HG02981 (cell line): ENCODE measurements around the gene CD6.
"Not testable (repeated sequence)": the region's sequence is repeated elsewhere in the genome, so short reads cannot be mapped to it uniquely, and the experiment has no call there.

Experiments
- ATAC-seq: cut with Tn5 transposase; IDR thresholded peaks from one replicate; pipeline ENCODE4 v1.9.1; 2021; ENCODE audit warnings: mild to moderate bottlenecking, moderate library complexity; ENCODE audit not compliant: unreplicated experiment

Gene CD6

GRCh38 chr11:60951904-60952741 is 19.4 kb upstream of the CD6 start, which contains the start of gene SLC15A3:
SLC15A3 (minus strand) TSS chr11:60952176; CDS start chr11:60951551, 625 bp downstream.
- peak; percentile 77 for ATAC-seq

- ATAC-seq = no peak
Observed at GRCh38 chr11:60952742-60953170, 18.7 kb upstream of the CD6 start.

- ATAC-seq = no peak
Observed at GRCh38 chr11:60953781-60954180, 17.7 kb upstream of the CD6 start.

GRCh38 chr11:60954421-60954820 is 17.1 kb upstream of the CD6 start:
- ATAC-seq = no peak

- ATAC-seq = no peak
Observed at GRCh38 chr11:60955571-60955970, 15.9 kb upstream of the CD6 start.

GRCh38 chr11:60957188-60957587 is 14.3 kb upstream of the CD6 start:
- ATAC-seq = no peak

- ATAC-seq = no peak
Observed at GRCh38 chr11:60959431-60959830, 12.0 kb upstream of the CD6 start.

GRCh38 chr11:60960405-60960804 is 11.1 kb upstream of the CD6 start:
- ATAC-seq = no peak

- ATAC-seq = no peak
Observed at GRCh38 chr11:60964801-60965200, 6.7 kb upstream of the CD6 start.

GRCh38 chr11:60966890-60967289 is 4.6 kb upstream of the CD6 start:
- no peak for ATAC-seq

GRCh38 chr11:60968223-60968622 is 3.3 kb upstream of the CD6 start:
- ATAC-seq = no peak

GRCh38 chr11:60970369-60970774 is 1.1 kb upstream of the CD6 start:
- no peak for ATAC-seq

GRCh38 chr11:60970890-60971289 is 590 bp upstream of the CD6 start:
- ATAC-seq = no peak

GRCh38 chr11:60972182-60973030 is 926 bp downstream of the CD6 start:
- ATAC-seq = no peak

GRCh38 chr11:60973699-60974098 is 2.2 kb downstream of the CD6 start:
- no peak for ATAC-seq

- ATAC-seq = not testable (repeated sequence)
Observed at GRCh38 chr11:60974316-60974715, 2.8 kb downstream of the CD6 start.

GRCh38 chr11:60974726-60975125 is 3.2 kb downstream of the CD6 start:
- ATAC-seq = no peak

GRCh38 chr11:60977224-60977623 is 5.7 kb downstream of the CD6 start:
- no peak for ATAC-seq

- no peak for ATAC-seq
Observed at GRCh38 chr11:60977836-60978235, 6.4 kb downstream of the CD6 start.

GRCh38 chr11:60978546-60979380 is 7.3 kb downstream of the CD6 start:
- ATAC-seq = no peak

- ATAC-seq = no peak
Observed at GRCh38 chr11:60981515-60981914, 10.0 kb downstream of the CD6 start.
